ENCODE results near the gene CLBA1. TPM values are rescaled to one million over a fixed set of nuclear protein-coding genes. Genes with fewer than 3 reads are reported as not detected.
A peak's percentile ranks its signal among the peaks of the same experiment; 100 is the strongest.

CLBA1 gene
- total and polyA plus RNA-seq, 4 donors, result 12.3 to 22.3 (median 13.8) TPM

DNA sequence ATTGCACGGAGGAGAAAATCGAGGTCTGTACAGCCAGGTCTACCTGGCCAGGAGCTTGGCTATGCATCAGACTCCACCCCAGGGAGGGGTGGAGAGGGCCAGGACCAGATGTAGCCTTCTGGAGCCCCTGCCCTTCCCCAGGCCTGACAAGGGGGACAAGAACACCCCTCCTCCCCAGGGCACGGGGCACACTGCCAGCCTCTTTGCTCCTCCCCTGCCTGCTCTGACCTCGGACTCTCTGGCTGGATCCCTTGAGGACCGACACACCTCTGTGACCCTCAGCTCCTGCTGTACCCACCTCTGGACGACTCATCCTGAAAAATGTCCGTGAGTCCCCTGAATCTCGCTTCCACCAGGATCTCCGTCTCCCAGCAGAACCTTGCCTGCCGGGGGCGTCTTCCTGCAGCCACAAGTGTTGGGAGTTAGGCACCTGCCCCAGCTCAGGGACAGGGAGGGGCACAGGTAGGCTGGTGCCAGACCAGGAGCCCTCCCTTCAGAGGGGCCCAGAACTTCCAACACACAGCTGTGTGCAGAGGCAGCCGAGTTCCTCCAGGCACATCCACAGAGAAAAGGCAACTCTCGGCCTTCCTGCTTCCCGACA lies 29.2 kb upstream of the CLBA1 start:
- H3K4me3 ChIP-seq, result no peak overlapping the region
- peaks cover 0 to 5% (median 0%) of the 10 kb centered on the region in 5 donors for H3K4me1 ChIP-seq (ENCODE audit: control insufficient read depth in 5 of 5, insufficient read depth in 5 of 5, low read length in 5 of 5)
- no peak for DNase-seq
- no peak overlapping the region for H3K9ac ChIP-seq (ENCODE audit: insufficient read depth in 1 of 2, low read length in 2 of 2)
- H3K27ac ChIP-seq (ENCODE audit: low read depth in 1 of 2, low read length in 1 of 2), result no peak overlapping the region
- TF ChIP-seq, protein P1, sequence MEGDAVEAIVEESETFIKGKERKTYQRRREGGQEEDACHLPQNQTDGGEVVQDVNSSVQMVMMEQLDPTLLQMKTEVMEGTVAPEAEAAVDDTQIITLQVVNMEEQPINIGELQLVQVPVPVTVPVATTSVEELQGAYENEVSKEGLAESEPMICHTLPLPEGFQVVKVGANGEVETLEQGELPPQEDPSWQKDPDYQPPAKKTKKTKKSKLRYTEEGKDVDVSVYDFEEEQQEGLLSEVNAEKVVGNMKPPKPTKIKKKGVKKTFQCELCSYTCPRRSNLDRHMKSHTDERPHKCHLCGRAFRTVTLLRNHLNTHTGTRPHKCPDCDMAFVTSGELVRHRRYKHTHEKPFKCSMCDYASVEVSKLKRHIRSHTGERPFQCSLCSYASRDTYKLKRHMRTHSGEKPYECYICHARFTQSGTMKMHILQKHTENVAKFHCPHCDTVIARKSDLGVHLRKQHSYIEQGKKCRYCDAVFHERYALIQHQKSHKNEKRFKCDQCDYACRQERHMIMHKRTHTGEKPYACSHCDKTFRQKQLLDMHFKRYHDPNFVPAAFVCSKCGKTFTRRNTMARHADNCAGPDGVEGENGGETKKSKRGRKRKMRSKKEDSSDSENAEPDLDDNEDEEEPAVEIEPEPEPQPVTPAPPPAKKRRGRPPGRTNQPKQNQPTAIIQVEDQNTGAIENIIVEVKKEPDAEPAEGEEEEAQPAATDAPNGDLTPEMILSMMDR (IDR thresholded peaks at IDR 0.05; ENCODE audit: control extremely low read depth, extremely low read depth), result no peak
- no peaks in the 10 kb centered on the region for H3K9me3 ChIP-seq (ENCODE audit: control insufficient read depth in 4 of 4, insufficient read depth in 3 of 4, low read length in 3 of 4)
- no peaks in the 10 kb centered on the region for H3K27me3 ChIP-seq (ENCODE audit: control insufficient read depth in 3 of 3, insufficient read depth in 3 of 3, low read length in 2 of 3)
- H3K36me3 ChIP-seq (ENCODE audit: control insufficient read depth in 4 of 4, insufficient read depth in 4 of 4, low read length in 4 of 4), result no peaks in the 10 kb centered on the region
- 84 to 92% methylated on average over 14 of the region's 14 CpGs for WGBS, 2 donors
- peak; percentile 19 for ATAC-seq (ENCODE audit: insufficient read depth, low FRiP score)

DNA sequence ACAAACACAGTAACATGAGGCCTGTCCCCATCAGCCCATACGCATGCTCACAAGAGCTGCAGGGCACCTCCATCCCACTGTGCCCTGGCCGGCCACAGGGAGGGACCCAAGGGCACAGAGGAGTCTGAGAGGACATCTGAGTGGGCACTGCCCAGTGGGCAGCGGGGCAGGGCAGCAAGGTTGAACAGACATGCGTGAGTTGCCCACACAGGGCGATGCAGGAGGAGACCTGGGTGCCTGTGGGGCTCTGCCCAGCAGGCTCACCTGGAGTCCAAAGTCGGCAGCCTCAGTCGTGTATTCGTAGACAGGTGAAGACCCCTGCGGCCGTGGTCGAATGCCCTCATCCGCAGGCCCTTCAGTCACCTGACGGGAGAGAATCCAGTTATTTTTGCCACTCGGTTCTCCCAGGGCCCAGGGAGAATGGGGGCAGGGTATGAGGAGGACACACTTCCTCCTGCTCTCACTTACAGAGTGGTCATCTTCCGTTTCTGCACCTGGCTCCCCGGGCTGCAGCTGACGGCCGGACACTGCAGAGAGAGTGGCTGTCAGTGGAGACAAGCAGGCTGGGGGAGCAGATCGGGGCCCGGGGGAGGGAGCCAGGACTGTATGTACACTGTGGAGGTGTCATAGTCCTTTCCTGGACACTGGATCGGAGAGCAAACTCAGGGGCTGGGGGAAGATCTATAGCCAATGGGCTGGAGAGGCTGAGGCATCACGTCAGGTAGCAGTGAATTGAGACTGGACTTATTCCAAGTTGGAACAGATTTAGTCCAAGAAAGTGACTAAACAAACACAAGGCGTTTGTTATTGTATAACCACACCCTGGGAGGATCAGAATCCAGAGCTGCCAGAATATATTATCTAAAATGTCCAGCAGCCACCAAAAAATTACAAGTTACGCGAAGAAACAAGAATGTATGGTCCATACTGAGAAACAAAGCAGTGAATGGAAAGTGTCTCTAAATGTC lies 28.2 kb upstream of the CLBA1 start:
- TF ChIP-seq, protein P1 (IDR thresholded peaks at IDR 0.05; ENCODE audit: control extremely low read depth, extremely low read depth), result no peak
- Histone ChIP-seq H3K27me3 (ENCODE audit: control insufficient read depth in 3 of 3, insufficient read depth in 3 of 3, low read length in 2 of 3) (no peaks in the 10 kb centered on the region), H3K36me3 (ENCODE audit: control insufficient read depth in 4 of 4, insufficient read depth in 4 of 4, low read length in 4 of 4) (no peaks in the 10 kb centered on the region), H3K9me3 (ENCODE audit: control insufficient read depth in 4 of 4, insufficient read depth in 3 of 4, low read length in 3 of 4) (no peaks in the 10 kb centered on the region), H3K9ac (ENCODE audit: insufficient read depth in 1 of 2, low read length in 2 of 2) (no peak overlapping the region), H3K27ac (ENCODE audit: low read depth in 1 of 2, low read length in 1 of 2) (no peak overlapping the region), H3K4me1 (ENCODE audit: control insufficient read depth in 5 of 5, insufficient read depth in 5 of 5, low read length in 5 of 5) (peaks cover 0 to 5% (median 0%) of the 10 kb centered on the region in 5 donors), H3K4me3 (no peak overlapping the region)
- WGBS, 2 donors, result 72 to 84% methylated on average over 25 of the region's 25 CpGs
- DNase-seq (no peak), ATAC-seq (ENCODE audit: insufficient read depth, low FRiP score) (no peak)

DNA sequence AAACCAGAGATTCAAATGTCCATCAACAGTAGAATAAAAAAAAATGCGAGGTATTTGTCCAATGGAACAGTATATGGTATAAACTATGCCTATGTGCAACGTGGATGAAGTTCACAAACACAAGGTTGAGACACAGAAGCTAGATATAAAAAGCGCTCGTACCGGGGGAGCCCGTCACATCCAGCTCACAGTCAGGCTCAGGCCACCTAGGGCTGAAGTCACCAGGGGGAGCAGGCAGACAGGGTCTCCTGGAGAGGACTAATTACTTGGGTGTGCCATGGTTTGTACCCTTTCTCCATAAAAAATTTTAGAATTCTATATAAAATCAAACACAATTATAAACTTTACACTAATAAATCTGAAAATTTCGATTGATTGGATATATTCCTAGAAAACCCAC lies 21.0 kb upstream of the CLBA1 start:
- no peaks in the 10 kb centered on the region for H3K27me3 ChIP-seq (ENCODE audit: control insufficient read depth in 3 of 3, insufficient read depth in 3 of 3, low read length in 2 of 3)

More for the DNA sequence above, 21.0 kb upstream of the CLBA1 start:
- ATAC-seq (ENCODE audit: insufficient read depth, low FRiP score), result no peak
- H3K9me3 ChIP-seq (ENCODE audit: control insufficient read depth in 4 of 4, insufficient read depth in 3 of 4, low read length in 3 of 4), result peaks cover 0 to 3% (median 0%) of the 10 kb centered on the region in 4 donors
- no peaks in the 10 kb centered on the region for H3K36me3 ChIP-seq (ENCODE audit: control insufficient read depth in 4 of 4, insufficient read depth in 4 of 4, low read length in 4 of 4)
- H3K4me3 ChIP-seq, result no peak overlapping the region
- no peak overlapping the region for H3K27ac ChIP-seq (ENCODE audit: low read depth in 1 of 2, low read length in 1 of 2)
- WGBS, 2 donors, result 90 to 91% methylated on average over 7 of the region's 7 CpGs
- no peak overlapping the region for H3K9ac ChIP-seq (ENCODE audit: insufficient read depth in 1 of 2, low read length in 2 of 2)
- TF ChIP-seq, protein P1 (IDR thresholded peaks at IDR 0.05; ENCODE audit: control extremely low read depth, extremely low read depth), result no peak
- DNase-seq, result no peak
- H3K4me1 ChIP-seq (ENCODE audit: control insufficient read depth in 5 of 5, insufficient read depth in 5 of 5, low read length in 5 of 5), result peaks cover 0 to 20% (median 16%) of the 10 kb centered on the region in 5 donors
